ENCODE results near the gene HDAC11.
"Not testable (repeated sequence)": the region's sequence is repeated elsewhere in the genome, so short reads cannot be mapped to it uniquely, and the experiment has no call there.

DNA sequence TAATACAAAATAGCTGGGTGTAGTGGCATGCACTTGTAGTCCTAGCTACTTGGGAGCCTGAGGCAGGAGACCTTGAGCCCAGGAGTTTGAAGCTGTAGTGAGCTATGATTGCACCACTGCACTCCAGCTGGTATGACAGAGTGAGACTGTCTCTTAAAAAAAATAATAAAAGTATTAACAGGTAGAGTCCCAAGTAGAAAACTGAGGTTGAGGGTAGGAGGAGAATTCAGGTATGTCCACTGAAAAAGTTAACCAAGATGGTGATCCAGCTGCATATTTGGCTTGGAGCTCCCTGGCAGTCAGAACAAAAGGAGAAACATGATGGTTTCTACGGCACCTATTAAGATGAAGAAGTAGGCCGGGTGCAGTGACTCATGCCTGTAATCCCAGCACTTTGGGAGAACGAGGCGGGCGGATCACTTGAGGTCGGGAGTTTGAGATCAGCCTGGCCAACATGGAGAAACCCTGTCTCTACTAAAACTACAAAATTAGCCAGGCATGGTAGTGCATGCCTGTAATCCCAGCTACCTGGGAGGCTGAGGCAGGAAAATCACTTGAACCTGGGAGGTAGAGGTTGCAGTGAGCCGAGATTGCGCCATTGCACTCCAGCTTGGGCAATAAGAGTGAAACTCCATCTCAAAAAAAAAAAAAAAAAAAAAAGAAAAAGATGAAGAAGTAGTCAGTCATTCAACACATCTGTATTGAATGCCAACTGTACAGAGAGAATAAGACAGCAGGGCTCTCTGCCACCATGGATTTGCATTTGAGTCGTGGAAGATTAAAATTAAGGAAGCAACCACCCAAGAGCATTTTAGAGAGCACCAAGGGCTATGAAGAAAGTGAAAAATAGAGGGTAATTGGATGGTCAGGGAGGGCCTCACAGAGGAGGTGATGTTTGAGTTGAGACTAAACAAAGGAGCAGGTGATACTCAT is 5.8 kb downstream of the HDAC11 start:
- TF ChIP-seq, protein P1, sequence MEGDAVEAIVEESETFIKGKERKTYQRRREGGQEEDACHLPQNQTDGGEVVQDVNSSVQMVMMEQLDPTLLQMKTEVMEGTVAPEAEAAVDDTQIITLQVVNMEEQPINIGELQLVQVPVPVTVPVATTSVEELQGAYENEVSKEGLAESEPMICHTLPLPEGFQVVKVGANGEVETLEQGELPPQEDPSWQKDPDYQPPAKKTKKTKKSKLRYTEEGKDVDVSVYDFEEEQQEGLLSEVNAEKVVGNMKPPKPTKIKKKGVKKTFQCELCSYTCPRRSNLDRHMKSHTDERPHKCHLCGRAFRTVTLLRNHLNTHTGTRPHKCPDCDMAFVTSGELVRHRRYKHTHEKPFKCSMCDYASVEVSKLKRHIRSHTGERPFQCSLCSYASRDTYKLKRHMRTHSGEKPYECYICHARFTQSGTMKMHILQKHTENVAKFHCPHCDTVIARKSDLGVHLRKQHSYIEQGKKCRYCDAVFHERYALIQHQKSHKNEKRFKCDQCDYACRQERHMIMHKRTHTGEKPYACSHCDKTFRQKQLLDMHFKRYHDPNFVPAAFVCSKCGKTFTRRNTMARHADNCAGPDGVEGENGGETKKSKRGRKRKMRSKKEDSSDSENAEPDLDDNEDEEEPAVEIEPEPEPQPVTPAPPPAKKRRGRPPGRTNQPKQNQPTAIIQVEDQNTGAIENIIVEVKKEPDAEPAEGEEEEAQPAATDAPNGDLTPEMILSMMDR (conservative IDR thresholded peaks at IDR 0.05) = not testable (repeated sequence)
- TF ChIP-seq ZFX (IDR thresholded peaks at IDR 0.05) = not testable (repeated sequence)
